ENCODE results near the gene PKD1L1.
A peak's percentile ranks its signal among the peaks of the same experiment; 100 is the strongest.
"Not testable (repeated sequence)": the region's sequence is repeated elsewhere in the genome, so short reads cannot be mapped to it uniquely, and the experiment has no call there.

Gene PKD1L1

DNA sequence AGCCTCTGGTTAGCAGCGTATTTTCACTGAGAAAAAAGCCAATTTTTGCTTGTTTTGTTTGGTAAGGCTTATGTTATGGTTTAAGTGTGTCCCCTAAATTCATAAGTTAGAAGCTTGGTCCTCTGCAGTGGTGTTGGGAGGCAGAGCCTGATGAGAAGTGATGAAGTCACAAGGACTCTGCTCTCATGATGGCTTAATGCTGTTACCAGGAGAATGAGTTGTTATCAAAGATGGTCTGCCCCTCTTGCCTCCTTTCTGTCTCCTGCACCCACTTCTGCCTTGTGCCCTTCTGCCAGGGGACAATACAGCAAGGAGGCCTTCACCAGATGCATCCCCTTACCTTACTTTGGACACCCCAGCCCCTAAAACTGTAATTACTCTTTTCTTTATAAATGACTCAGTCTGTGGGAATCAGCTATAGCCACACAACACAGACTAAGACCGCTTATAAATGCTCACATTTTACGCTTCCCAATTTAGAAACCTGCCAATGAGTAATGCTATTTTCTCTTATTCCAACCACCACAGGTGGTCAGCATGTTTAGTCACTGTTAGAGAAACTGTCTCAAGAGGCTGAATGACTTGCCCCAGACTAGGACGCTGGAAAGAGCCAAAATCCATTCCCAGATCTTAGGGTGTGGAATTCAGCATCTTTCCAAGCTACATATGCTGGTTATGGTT, 6.1 kb upstream of the PKD1L1 start:
- no peak for ATAC-seq

DNA sequence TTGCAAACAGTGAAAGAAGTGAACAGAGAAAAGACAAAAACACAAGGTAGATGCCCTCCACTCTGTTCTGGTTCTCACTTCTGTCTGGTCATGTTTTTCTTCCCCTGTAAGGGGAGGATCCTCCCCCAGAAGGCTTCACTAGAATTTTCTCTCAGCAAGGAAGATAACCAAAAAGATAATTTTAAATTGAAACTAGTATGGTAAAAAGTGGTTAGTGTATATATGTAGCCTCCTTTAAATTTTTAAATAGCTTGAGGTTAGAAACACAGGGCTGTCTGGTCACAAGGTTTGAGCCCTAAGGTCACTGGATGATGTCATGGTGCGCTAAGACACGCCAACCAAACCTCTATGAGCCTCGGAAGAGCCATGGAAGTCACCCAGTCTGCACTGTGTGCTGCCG, 5.6 kb upstream of the PKD1L1 start:
- ATAC-seq = no peak

DNA sequence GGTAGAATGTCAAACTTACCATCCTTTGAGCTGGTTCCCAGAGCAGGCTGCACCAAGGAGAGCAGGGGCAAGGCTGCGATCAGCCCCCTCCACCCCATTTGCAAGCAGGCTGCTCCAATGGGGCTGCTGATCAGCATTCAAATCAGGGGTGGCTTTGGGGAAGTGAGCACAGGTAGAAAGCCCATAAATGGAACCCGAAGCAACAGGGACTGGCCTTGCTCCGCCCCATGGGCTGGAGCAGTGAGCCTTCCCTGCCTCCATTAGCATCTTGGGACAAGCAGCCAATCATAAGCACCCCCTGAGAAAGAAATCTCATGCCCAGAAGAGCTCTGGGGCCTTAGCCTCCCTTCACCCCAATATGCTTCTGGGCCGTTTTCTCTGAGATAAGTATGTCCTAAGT, 4.0 kb upstream of the PKD1L1 start:
- ATAC-seq = no peak

DNA sequence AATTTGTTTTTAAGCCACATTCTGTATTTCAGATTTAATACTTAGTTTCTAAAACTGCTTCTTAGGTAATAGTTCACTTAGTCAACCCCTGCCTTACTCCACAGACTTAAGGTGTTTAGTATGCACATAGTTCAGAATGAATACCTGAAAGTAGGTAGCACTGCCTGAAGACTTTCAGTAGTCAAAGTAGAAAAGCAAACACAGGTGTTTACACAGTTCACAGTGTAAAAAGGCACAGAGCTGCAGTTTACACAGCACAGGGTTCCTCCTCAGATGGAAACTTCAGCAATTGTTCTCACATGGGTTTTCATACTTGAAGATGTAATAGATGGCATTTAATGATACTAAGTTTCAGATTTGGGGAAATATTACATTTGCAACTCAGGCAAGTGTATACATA, 3.1 kb upstream of the PKD1L1 start:
- no peak for ATAC-seq

DNA sequence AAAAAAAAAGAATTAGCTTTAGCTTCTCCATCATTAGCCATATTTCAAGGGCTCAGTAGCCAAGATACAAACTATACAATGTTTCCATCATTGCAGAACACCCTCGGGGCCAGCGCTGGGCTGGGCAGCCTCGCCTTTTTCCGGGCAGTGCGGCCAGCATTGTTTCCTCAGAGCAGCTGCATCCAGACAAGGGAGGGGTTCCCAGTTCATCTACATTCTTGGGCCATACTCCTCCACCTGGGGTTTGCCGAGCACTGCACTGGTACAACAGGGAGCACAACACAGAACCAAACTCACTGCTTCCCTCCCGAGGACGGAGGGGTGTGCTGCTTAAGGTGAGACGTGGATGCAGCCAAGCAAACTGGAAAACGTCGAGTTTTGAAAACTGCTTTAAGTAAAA, 2.4 kb upstream of the PKD1L1 start:
- no peak for ATAC-seq

DNA sequence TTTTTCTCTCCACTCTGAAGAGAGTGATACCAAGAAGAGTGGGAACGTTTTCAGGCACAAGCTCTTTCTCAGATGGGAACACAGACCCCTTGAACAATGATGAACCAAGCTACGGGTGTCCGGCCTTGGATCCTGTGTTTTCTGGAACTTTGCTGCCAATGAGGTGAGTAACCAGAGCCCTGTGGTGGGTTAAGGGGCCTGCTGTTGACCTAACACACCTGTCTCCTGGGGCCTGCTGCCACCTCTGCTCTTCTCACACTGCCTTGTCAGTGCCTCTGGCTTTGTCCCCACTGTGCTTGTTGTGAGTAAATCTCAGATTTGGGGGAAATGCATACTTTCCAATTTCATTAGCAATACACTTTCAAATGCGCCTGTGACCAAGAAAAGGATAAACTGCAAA, 1.4 kb upstream of the PKD1L1 start:
- ATAC-seq = no peak

DNA sequence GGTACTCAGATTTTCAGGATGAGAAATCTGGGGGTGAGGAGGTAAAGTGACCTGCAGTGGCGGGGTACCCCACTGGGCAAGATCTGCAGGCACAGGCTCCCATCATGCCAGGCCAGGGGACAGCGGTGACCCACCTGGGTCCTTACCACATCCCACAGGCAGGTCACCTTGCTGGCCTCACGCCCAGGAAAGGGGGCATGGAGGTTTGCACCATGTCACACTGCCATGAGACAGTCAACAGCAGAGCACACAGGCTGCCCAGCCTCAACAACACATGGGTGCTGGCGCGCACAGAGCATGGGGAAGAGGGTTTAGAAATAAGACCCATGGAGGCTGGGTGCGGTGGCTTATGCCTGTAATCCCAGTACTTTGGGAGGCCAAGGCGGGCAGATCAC, 914 bp downstream of the PKD1L1 start:
- ATAC-seq = no peak

DNA sequence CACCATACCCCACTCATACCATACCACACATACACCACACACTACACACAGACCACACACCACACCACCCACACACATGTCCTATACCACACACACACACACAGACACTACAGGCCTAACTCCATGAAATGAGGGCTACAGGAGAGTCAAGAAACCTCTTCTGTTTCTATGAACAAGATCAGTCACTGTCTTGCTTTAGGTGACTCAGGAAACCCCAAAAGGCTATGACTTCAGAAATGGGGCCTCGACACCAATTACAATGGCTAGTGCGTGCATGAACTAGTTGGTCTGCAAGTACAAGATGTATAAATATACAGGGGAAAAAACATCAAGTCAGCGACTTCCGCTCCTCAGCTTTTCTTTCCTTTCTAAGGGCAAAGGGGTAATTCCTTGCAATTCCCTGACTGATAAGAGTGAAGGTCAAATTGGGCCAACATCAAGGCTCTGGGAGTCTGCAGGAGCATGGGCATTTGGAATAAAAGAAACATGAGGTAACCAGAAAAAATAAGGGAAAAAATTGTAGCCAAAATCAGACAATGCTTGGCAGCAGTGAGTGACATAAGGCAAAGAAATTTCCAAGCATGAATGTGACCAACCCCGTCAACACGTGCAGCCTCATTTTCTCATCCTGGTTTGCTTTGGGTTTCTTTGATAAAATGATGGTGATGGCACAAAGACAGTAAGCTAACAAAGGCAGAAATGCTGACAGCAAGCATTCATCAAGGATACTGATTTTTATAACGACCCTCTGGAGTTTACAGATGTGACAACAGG, 1.5 kb downstream of the PKD1L1 start:
- peak in 1 of 2 donors; percentile 10 for ATAC-seq

DNA sequence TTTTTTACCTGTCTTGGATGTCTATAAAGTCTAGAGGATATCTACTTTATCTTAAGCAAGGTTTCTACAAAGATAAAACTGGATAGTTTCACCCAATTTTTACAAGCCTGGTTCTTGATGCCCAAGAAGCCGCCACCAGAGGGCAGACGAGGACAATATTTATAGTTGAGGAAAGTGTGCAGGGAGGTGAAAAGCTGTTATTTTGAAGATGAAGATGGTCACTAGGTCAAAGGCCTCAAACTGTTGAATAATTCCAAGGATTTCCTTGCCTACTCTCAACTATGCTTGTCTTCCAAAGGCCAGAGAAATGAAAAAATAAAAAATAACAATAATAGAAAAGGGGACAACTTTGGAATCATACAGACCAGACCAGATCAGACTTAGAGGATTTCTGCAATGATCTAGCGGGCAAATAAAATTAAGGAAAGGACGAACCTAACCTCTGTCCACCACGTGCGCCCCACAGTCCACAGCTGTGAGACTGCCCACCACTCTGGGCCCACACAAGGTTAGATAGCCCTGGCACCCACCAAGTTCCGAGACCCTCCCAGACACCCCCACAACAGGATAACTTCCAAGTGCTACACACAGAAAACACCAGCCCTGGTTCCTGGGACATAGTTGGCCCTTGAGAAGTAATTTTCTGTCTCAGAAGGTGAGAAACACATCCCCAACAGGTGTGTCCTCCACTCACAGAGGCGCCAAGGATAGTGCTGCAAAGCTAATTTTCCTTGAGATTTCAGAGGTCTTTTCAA, 2.8 kb downstream of the PKD1L1 start:
- no peak for ATAC-seq

DNA sequence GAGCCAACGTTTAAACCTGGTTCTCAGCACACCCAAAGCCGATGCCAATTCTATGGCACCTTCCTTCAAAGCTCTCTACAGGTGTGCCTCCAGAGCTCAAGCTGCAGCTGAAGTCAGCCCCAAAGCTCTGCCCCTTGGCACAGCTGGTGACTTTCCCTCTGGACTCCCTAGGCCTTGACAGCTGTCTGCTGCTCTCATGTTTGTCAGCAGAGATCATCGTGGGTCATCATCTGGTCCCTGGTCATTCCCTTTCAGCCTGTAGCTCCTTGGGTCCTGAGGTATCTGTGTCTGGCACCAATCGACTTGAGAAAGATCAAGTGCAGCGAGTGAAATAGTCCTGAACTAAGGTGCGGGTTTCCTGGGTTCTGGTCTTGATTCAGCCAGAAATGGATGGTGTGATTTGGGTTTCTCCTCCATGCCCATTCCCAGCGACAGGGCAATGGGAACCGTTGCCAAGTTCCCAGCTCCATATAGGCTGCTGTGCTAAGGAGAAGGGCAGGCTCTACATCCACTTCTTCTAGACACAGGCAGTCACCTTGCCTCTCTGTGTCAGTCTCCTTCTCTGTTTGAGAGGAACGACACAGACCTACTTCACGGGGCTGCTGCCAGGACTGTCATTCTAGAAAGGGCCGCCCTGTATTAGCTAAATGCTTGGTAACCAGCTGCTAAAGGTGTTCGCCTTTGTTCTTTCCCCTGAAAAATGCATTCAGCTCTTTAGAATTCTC, 3.6 kb downstream of the PKD1L1 start:
- ATAC-seq = no peak

DNA sequence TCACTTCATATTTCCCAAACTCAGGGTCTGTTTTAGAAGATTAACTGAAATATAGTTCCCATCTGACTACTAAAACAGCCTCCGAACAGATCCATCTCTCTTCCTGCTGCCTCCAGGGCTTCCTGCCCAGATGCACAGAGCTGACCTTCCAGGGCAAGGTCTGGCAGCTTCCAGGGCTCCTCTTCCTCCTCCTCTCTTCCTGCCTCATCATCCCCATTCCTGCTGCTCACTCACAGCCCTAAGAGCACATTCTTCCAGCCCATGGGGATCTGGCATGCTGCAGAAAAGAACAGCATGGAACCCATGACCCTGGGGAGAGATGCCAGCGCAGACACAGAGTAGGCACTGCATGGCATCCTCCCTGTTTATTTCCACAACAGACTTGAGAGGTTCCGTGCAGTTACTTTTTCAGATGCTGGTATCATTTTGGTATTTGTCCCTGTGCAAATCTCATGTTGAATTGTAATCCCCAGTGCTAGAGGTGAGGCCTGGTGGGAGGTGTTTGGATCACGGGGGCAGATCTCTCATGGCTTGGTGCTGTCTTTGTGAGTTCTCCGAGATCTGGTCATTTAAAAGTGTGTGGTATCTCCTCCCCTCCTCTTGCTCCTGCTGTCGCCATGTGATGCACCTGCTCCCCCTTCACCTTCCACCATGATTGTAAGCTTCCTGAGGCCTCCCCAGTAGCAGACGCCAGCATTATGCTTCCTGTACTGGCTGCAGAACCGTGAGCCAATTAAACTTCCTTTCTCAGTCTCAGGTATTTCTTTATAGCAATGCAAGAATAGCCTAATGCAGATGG, 4.4 kb downstream of the PKD1L1 start:
- ATAC-seq = no peak

DNA sequence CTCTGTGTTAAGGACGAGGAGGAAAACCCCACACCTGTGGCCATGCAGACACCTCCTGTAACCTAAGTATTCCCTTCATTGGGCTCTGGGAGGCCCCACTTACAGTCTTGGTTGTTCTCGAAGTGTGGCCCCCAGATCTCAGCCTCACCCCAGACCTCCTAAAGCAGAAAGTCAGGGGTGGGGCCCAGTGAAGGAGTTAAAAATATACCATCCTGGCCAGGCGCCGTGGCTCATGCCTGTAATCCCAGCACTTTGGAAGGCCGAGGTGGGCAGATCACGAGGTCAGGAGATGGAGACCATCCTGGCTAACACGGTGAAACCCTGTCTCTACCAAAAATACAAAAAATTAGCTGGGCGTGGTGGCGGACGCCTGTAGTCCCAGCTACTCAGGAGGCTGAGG, 5.6 kb downstream of the PKD1L1 start:
- not testable (repeated sequence) for ATAC-seq

DNA sequence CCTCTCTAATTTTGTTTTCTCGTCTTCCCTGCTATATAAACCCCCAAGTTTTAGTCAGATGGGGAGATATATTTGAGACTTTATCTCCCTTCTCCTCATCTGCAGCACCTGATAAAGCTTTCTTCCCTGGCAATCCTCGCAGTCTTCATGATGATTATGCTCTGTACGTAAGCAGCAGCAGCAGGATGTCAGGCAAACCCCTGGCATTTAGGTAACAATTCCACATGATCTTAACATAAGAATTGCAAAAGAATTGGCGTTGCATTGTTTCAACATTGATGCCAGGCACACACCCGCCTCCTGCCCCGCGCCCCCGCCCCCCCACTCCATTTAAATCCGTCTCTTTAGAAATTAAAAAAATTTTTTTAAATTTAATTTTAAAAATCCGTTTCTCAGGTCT, 6.1 kb downstream of the PKD1L1 start:
- ATAC-seq = no peak

DNA sequence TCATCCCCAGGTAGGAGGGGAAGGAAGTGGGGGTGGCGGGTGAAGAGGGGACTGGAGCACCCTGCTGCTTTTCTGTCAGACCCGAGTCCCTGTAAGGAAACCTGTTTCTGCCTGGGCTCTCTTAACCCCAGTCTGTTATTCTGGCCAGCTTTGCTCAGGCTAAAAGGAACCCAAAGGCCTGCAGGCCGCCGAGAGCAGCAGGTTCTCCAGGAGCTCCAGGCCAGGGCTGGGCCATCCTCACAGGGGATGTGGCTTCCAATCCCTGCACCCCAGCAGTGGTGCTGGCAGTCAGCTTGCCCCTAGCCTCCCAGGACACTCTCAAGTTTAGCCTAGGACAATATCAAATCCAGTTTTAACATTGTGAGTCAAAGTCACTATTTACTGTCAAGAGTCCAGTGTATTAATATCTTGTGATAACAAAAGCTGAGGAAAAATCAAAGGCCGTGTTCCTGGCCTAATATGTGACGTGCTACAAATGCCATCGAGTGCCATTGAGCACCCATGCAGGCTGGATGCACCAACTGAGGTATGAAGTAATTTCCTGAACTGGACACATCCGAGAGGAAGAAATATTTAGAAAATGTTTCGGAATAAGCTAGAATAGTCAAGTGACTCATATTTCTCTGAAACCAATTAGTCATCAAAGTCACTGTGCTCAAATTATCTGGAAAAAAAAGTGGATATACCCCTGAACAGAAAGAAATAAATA, 7.0 kb downstream of the PKD1L1 start:
- no peak for ATAC-seq

DNA sequence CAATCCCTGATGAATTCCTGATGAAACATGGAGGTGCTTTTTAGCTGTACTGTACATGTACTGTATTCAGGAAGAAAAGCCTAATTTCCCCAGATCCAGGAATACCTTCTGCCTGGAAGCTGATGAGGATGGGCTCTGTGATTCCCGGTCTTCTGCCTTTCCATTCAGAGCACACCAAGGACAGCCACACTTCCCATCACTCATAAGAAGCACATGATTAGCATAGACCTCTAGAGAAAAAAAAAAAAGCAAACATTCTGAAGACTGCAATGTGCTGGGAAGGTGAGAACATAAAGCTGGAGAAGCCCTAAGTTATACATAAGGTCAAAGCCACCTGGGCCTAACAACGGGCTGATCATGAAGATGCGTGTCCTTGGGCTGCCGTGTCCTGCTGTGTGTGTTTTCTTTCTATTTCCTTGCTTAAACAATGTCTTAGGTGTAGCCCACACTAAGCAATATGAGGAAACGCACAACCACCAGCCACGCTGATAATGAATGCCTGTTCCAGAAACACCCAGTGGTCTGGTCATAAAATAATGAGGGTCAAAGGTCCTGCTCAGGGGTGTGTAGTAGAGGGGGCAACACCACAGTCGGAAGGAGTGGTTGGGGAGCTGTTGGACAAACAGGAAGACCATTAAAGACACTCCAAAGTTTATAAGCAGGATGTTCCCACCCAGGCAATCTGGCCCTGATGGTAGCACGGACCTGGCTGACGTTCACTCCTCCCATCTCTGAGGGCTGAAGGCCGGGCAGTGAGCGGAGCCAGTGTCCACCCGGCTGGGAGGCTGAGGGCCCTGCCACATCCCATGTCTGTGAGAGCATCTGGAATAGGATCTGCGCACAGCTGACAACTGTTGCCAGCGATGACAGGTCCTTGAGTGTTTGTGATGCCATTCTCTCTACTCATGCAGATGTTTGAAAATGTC, 7.9 kb downstream of the PKD1L1 start:
- no peak for ATAC-seq

DNA sequence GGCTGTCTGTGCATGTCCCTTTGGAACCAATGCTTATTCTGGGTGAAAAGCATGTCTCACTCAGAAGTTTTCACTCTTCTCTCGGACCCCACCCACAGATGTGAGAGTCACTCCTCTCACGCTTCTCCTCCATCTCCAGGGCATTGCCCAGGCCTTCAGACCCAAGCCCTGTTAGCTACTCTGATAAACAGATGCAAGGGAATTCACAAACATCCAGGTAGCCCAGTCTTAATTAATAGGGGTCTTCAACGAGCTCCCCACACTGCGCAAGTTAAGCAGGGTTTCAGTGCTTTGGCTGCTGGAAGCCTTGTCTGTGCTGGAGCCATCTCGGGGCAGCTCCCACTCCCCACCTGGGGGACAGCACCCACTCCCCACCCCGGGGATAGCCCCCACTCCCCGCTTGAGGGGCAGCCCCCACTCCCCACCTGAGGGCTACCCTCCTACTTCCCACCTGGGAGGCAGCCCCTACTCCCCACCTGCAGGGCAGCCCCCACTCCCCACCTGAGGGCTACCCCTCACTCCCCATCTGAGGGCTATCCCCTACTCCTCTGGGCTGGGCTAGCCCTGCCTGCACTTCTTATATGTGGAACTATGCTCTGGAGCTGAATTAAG, 8.7 kb downstream of the PKD1L1 start:
- no peak for ATAC-seq

DNA sequence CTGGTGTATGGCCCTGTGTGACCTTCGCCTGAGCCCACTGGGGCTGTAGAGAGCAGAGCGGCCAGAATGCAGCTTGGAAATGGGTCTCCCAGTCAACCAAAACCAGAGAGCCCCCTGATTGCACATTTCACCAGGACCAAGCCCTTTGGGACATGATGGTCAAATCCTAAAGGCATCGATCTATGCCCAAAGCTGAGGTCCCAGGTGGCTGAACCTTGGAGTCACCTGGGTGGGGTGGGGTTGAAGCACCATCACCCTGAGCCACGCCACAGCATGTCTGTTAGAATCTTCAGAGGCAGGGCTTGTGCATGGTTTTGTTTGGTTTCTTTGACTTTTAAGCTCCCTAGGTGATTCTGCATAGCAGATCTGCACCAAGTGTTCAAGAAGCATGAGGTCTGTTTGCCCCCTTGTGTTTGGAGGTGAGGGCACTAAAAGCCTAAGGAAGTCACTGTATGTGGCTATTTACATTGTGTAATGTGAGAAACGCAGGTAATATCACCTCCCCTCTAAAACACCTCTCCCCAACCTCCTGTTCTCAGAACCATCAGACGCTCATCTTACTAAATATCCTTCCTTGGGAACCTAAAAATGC, 9.6 kb downstream of the PKD1L1 start:
- no peak for ATAC-seq

DNA sequence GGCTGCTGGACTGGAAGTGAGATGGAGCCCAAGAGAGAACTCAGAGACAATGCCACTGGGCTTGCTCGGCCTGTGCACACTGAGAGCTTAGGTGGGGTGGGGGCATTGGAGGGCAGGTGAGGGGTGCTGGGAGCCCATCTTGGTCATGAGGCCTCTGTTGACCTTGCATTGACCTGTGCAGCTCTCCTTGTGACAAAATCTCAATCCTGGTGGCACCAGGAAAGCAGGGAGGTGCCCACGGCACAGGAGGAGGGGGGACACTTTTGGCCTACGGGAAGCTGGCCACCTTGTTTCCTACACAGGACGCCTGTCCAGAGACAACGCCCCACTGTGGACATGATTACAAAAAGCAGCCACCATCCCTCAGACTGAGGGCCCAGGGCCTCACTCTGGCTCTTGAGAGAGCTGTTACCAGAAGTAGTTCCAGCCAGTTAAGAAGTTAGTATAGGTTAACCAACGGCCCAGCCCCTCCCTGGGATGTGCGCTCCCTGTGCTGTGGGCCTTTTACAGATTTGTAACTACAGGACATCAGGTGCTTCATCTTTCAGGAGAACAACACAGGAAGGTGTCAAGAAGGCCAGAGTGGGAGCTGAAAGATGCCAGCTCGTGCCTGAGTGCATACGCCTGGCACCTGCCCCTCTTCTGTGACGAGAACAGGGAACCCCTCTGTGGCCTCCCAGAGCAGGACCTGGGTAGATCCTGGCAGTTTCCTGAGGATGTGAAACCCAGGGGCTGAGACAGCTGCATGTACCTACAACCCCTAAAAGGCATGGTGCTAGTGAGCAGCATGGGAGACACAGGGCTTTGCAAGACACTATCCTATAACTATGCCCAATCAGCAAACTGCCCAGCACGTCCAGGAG, 10.3 kb downstream of the PKD1L1 start:
- no peak for ATAC-seq
